B cell (primary cell): Measurements from ENCODE around the gene KRT35. TPM values are rescaled to one million over a fixed set of nuclear protein-coding genes. Genes with fewer than 3 reads are reported as not detected.

Experiments
- ATAC-seq: fragments of 200-7000 bp; cut with Tn5 transposase; one replicate; pipeline ENCODE4 v1.10.0; 2021; ENCODE audit warnings: low read depth, mild to moderate bottlenecking, moderate number of reproducible peaks, moderate library complexity
- CTCF ChIA-PET: fragments of 350-600 bp; sonication (Branson Sonifier 250); formaldehyde crosslinking; loops from one replicate; lab custom pipeline; 2021; ENCODE audit warnings: antibody characterized with exemption, inconsistent platforms; lab: Charles Lee
- POLR2A ChIA-PET: fragments of 350-600 bp; sonication (Branson Sonifier 250); formaldehyde crosslinking; loops from one replicate; lab custom pipeline; 2021; ENCODE audit warnings: antibody characterized with exemption; lab: Charles Lee
- DNase-seq: peaks from one replicate; pipeline ENCODE4 v3.0.0; 2013
- H2AFZ ChIP-seq: 2 replicates; pipeline ENCODE4 v1.6.1; 2012; ENCODE audit warnings: mild to moderate bottlenecking, low read depth, low read length; ENCODE audit not compliant: insufficient read depth, poor library complexity, severe bottlenecking
- H3K27ac ChIP-seq, 2 donors: 1 replicate in 1 of 2; 2 replicates in 1 of 2; pipeline ENCODE4 v1.5.1; 2012 to 2013; ENCODE audit warnings: low read length in 2 of 2, mild to moderate bottlenecking in 2 of 2, moderate library complexity in 1 of 2
- H3K27me3 ChIP-seq, 4 experiments: fragments of 200-600 bp in 1 of 4; sonication (generic) in 1 of 4; replicated peaks in 1 of 4; 1 replicate in 2 of 4; 2 replicates in 2 of 4; pipeline versions ENCODE4 v1.6.1 to v1.7.0; 2013 to 2016; ENCODE audit warnings: low read length in 3 of 4, mild to moderate bottlenecking in 2 of 4, mixed read lengths in 1 of 4, moderate library complexity in 1 of 4; ENCODE audit not compliant: insufficient read depth in 4 of 4, control insufficient read depth in 3 of 4; ENCODE audit errors: control extremely low read depth in 1 of 4
- H3K36me3 ChIP-seq, 2 experiments: replicated peaks in 1 of 2; 1 replicate in 1 of 2; 2 replicates in 1 of 2; pipeline versions ENCODE4 v1.6.1 to v1.7.1; 2013; ENCODE audit warnings: low read length in 1 of 2; ENCODE audit not compliant: insufficient read depth in 2 of 2, control insufficient read depth in 1 of 2; ENCODE audit errors: control extremely low read depth in 1 of 2, extremely low read depth in 1 of 2
- H3K4me1 ChIP-seq, 2 donors: fragments of 200-600 bp in 1 of 2; sonication (generic) in 1 of 2; 1 replicate in 1 of 2; 2 replicates in 1 of 2; pipeline versions ENCODE4 v1.5.1 to v1.6.1; 2013 to 2017; ENCODE audit warnings: low read length in 2 of 2; ENCODE audit not compliant: control insufficient read depth in 2 of 2, insufficient read depth in 2 of 2
- H3K4me2 ChIP-seq: replicated peaks from 2 replicates; pipeline ENCODE3; 2012; ENCODE audit warnings: mild to moderate bottlenecking, low read depth, low read length; ENCODE audit not compliant: poor library complexity, severe bottlenecking
- H3K4me3 ChIP-seq, 5 experiments: fragments of 200-600 bp in 1 of 5; sonication (generic) in 1 of 5; 1 replicate in 3 of 5; 2 replicates in 2 of 5; pipeline versions ENCODE4 v1.5.1 to v1.7.0; 2011 to 2016; ENCODE audit warnings: low read length in 4 of 5, mild to moderate bottlenecking in 4 of 5, low read depth in 2 of 5, control low read depth in 1 of 5, moderate library complexity in 1 of 5; ENCODE audit not compliant: insufficient read depth in 1 of 5; ENCODE audit errors: control extremely low read depth in 1 of 5, extremely low read depth in 1 of 5
- H3K79me2 ChIP-seq: fragments of 200-600 bp; sonication (generic); one replicate; pipeline ENCODE4 v1.6.0; 2016; ENCODE audit warnings: low read length; ENCODE audit not compliant: control insufficient read depth, insufficient read depth
- H3K9ac ChIP-seq: fragments of 200-600 bp; sonication (generic); 2 replicates; pipeline ENCODE4 v1.6.1; 2017; ENCODE audit warnings: mild to moderate bottlenecking, low read length, moderate library complexity
- H3K9me3 ChIP-seq, 3 donors: one replicate each; pipeline versions ENCODE4 v1.6.1 to v1.7.1; 2013; ENCODE audit warnings: low read length in 2 of 3; ENCODE audit not compliant: control insufficient read depth in 2 of 3, insufficient read depth in 1 of 3; ENCODE audit errors: control extremely low read depth in 1 of 3
- H4K20me1 ChIP-seq: 2 replicates; pipeline ENCODE4 v1.6.0; 2012; ENCODE audit warnings: mild to moderate bottlenecking, low read length; ENCODE audit not compliant: insufficient read depth, control insufficient read depth, poor library complexity, severe bottlenecking
- H3K27ac Mint-ChIP-seq: one replicate; pipeline ENCODE4 v1.8.0; 2021; ENCODE audit warnings: mixed read lengths
- H3K27me3 Mint-ChIP-seq: one replicate; pipeline ENCODE4 v1.8.0; 2021; ENCODE audit warnings: mixed read lengths
- H3K4me1 Mint-ChIP-seq: one replicate; pipeline ENCODE4 v1.8.0; 2021; ENCODE audit warnings: mixed read lengths
- H3K4me3 Mint-ChIP-seq: one replicate; pipeline ENCODE4 v1.8.0; 2021; ENCODE audit warnings: mixed read lengths
- H3K9me3 Mint-ChIP-seq: one replicate; pipeline ENCODE4 v1.8.0; 2022; ENCODE audit warnings: mixed read lengths; ENCODE audit not compliant: insufficient read depth
- CTCF ChIP-seq: fragments of 200-600 bp; IDR thresholded peaks from one replicate; pipeline ENCODE4 v1.8.0; 2022; ENCODE audit warnings: antibody characterized with exemption, mild to moderate bottlenecking
- EZH2 ChIP-seq: IDR thresholded peaks from 2 replicates; pipeline ENCODE4 v1.6.1; 2012; ENCODE audit warnings: borderline replicate concordance, low read depth, mild to moderate bottlenecking, moderate library complexity, low read length; ENCODE audit not compliant: insufficient read depth, poor library complexity, severe bottlenecking
- WGBS: methylation state at CpG from one replicate; pipeline ENCODE4 v1.1.5; 2013; ENCODE audit warnings: missing lambda C conversion rate; ENCODE audit not compliant: insufficient coverage; 5-methylcytosine and 5-hydroxymethylcytosine counted together
- intact Hi-C: fragments of 100-400 bp; cut with micrococcal nuclease; formaldehyde crosslinking; loops from one replicate; pipeline ENCODE4 v1.10.0; 2022
- polyA plus RNA-seq: library from polyadenylated mRNA; depleted of rRNA; stranded (reverse); fragments of >200 nt; gene quantifications from 2 replicates; pipeline ENCODE4 v1.2.3, GENCODE V29; 2012
- total RNA-seq, 2 donors: library from RNA; stranded (reverse); fragments of 120-200 nt in 1 of 2; gene quantifications; 1 replicate in 1 of 2; 2 replicates in 1 of 2; pipeline versions ENCODE4 v1.2.3 to v1.2.4, GENCODE V29; 2013 to 2022

KRT35 gene
- total and polyA plus RNA-seq, 2 donors (not counting 1 experiment from before 2014, with no cell fraction given), result not detected

- Histone ChIP-seq H4K20me1 (no peaks in the 10 kb centered on the region), H3K4me2 (no peak overlapping the region), H3K4me3 (no peak overlapping the region), H3K27ac (no peak overlapping the region), H3K9ac (no peak overlapping the region), H3K79me2 (no peaks in the 10 kb centered on the region), H3K36me3 (no peaks in the 10 kb centered on the region), H3K27me3 (peaks cover 0 to 6% (median 0%) of the 10 kb centered on the region in 4 experiments), H2AFZ (no peak overlapping the region), H3K4me1 (no peaks in the 10 kb centered on the region), H3K9me3 (no peaks in the 10 kb centered on the region)
- WGBS, result 73% methylated on average over 10 of the region's 11 CpGs
- Mint-ChIP-seq H3K27me3 (peaks cover 27% of the 10 kb centered on the region), H3K4me1 (no peaks in the 10 kb centered on the region), H3K27ac (no peak overlapping the region), H3K9me3 (no peaks in the 10 kb centered on the region), H3K4me3 (no peak overlapping the region)
- ChIA-PET POLR2A (no interaction called here), CTCF (no interaction called here)
- no peak for DNase-seq
- no peak for ATAC-seq
- no peak for TF ChIP-seq CTCF
- no peak for TF ChIP-seq EZH2
- intact Hi-C loops, result no loop called here
These were observed 38.7 kb upstream of the KRT35 start for GRCh38 chr17:41519501-41520224.

- no peaks in the 10 kb centered on the region for H3K4me1 Mint-ChIP-seq
- no peaks in the 10 kb centered on the region for H3K36me3 ChIP-seq
- no peaks in the 10 kb centered on the region for H3K9me3 ChIP-seq
- intact Hi-C loops, result no loop called here
- no peak within 1 kb of the TSS for H3K9ac ChIP-seq
- H3K27ac ChIP-seq, result no peak within 1 kb of the TSS
- DNase-seq (no peak), ATAC-seq (no peak)
- no peak within 1 kb of the TSS for H3K4me3 ChIP-seq
- no peak within 1 kb of the TSS for H3K4me2 ChIP-seq
- POLR2A ChIA-PET, result no interaction called here
- no peak within 1 kb of the TSS for H3K4me3 Mint-ChIP-seq
- peaks cover 0 to 6% (median 0%) of the 10 kb centered on the region in 4 experiments for H3K27me3 ChIP-seq
- H3K79me2 ChIP-seq, result no peaks in the 10 kb centered on the region
- no peaks in the 10 kb centered on the region for H4K20me1 ChIP-seq
- TF ChIP-seq EZH2 (no peak), CTCF (no peak)
- H2AFZ ChIP-seq, result no peak within 1 kb of the TSS
- no peaks in the 10 kb centered on the region for H3K4me1 ChIP-seq
- WGBS, result 79% methylated on average over 6 of the region's 8 CpGs
- peaks cover 28% of the 10 kb centered on the region for H3K27me3 Mint-ChIP-seq
- no peak within 1 kb of the TSS for H3K27ac Mint-ChIP-seq
- H3K9me3 Mint-ChIP-seq, result no peaks in the 10 kb centered on the region
- CTCF ChIA-PET, result no interaction called here
These were observed 38.0 kb upstream of the KRT35 start, which contains the start of gene KRT15 for GRCh38 chr17:41518789-41519449. Gene KRT15 (minus strand): TSS chr17:41518890. CDS start chr17:41518827, 63 bp downstream.
